Measurements from ENCODE around the gene ZNF610. TPM values are rescaled to one million over a fixed set of nuclear protein-coding genes. Genes with fewer than 3 reads are reported as not detected.

The ZNF610 gene
- total and polyA plus RNA-seq, 5 donors from 2014 or later, result 0.37 to 3.6 (median 1.8) TPM; not detected in 1

DNA sequence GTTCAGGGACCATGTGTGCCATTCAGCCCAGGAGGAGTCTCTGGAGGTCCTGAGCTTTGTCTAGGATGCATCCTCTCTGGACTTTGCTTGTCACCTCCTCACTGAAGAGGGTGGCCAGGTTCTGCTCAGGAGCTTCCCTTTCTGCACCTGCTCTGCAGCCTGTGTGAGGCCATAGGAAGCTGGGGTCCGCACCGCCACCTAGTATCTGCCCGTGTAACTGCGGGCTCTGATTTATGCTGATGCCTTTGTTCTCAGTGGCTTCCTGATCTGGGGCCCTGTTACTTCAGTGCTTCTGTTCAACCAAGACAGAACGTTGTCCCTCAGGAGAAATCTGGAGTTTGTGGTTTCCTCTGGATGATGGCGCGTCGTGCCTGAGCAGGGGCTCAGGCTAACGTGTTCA lies 15.5 kb downstream of the ZNF610 start:
- no peak for ATAC-seq (ENCODE audit: low read depth in 2 of 2)
- peaks cover 0 to 43% (median 21%) of the 10 kb centered on the region in 7 donors for H3K9me3 Mint-ChIP-seq
- peaks cover 49% of the 10 kb centered on the region for H3K36me3 Mint-ChIP-seq

DNA sequence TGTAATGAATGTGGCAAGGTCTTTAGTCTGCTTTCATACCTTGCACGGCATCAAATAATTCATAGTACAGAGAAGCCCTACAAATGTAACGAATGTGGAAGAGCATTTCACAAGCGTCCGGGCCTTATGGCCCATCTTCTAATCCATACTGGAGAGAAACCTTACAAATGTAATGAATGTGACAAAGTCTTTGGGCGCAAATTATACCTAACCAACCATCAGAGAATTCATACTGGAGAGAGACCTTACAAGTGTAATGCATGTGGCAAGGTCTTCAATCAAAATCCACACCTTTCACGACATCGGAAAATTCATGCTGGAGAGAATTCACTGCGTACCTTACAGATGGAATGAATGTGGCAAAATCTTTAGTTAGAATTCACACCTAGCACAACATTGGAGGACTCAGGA lies 30.4 kb downstream of the ZNF610 start:
- H3K4me3 ChIP-seq (ENCODE audit: low read depth, low read length), result no peak overlapping the region
- no peak overlapping the region for H3K4me3 Mint-ChIP-seq
- peaks cover 55 to 84% of the 10 kb centered on the region in 2 experiments for H3K9me3 ChIP-seq (ENCODE audit: control insufficient read depth in 2 of 2, low read length in 2 of 2)
- ATAC-seq (ENCODE audit: low read depth in 2 of 2) (no peak), DNase-seq (no peak)
- peaks cover 32% of the 10 kb centered on the region for H3K36me3 Mint-ChIP-seq
- peaks cover 0 to 16% (median 9%) of the 10 kb centered on the region in 4 donors for H3K4me1 Mint-ChIP-seq
- H3K27me3 ChIP-seq (ENCODE audit: control insufficient read depth, insufficient read depth, low read length), result no peaks in the 10 kb centered on the region
- H3K27me3 Mint-ChIP-seq, result peaks cover 4% of the 10 kb centered on the region
- H3K27ac Mint-ChIP-seq, result no peak overlapping the region
- H3K9me3 Mint-ChIP-seq, result peaks cover 0 to 57% (median 38%) of the 10 kb centered on the region in 7 donors
- no peak overlapping the region for H3K27ac ChIP-seq (ENCODE audit: insufficient read depth, low read length, poor library complexity, severe bottlenecking)
- no peaks in the 10 kb centered on the region for H3K36me3 ChIP-seq (ENCODE audit: control insufficient read depth, insufficient read depth, low read length)
- peaks cover 7% of the 10 kb centered on the region for H3K4me1 ChIP-seq (ENCODE audit: control insufficient read depth, insufficient read depth, low read length, poor library complexity, severe bottlenecking)

More for the DNA sequence above, 15.5 kb downstream of the ZNF610 start:
- Mint-ChIP-seq H3K27me3 (no peaks in the 10 kb centered on the region), H3K4me1 (no peaks in the 10 kb centered on the region), H3K27ac (no peak overlapping the region), H3K4me3 (no peak overlapping the region)
- no peaks in the 10 kb centered on the region for H3K27me3 ChIP-seq (ENCODE audit: control insufficient read depth, insufficient read depth, low read length)
- no peak for DNase-seq
- H3K9me3 ChIP-seq (ENCODE audit: control insufficient read depth in 2 of 2, low read length in 2 of 2), result peaks cover 23 to 42% of the 10 kb centered on the region in 2 experiments
- no peaks in the 10 kb centered on the region for H3K4me1 ChIP-seq (ENCODE audit: control insufficient read depth, insufficient read depth, low read length, poor library complexity, severe bottlenecking)
- peaks cover 14% of the 10 kb centered on the region for H3K36me3 ChIP-seq (ENCODE audit: control insufficient read depth, insufficient read depth, low read length)
- H3K4me3 ChIP-seq (ENCODE audit: low read depth, low read length), result no peak overlapping the region
- H3K27ac ChIP-seq (ENCODE audit: insufficient read depth, low read length, poor library complexity, severe bottlenecking), result no peak overlapping the region

DNA sequence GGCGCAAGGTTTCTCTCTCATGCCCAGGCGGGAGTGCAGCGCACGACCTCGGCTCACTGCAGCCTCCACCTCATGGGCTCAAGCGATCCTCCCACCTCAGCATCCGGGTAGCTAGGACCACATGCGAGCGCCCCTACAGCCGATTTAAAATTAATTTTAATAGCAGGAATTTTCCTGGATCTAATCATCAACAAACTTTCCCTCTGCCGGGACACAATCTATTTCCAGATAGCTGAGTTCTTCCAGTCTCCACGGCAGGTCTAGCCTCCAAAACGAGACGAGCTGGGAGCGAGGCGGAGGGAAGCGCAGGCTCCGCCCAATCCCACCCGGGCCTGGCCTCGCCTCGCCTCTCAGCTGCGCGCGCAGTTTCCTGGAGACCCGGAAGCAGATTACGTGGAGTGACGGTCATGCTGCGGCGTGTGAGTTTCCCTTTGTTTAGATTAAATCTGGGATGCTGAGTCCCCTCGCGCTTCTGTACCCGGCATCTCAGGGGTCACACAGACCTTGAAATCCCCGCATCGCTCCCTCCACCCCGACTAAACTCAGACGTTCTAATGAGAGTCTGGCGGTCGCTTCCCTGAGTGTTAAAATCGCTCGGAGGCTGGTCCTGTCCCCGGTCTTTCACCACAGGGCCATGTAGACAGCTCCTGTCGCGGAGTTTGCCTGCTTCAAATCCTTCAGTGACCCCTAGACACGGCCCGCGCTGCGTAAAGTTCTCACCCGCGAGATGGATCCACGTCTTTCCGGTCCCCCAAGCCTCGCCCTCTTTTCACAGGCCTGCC lies 33.7 kb downstream of the ZNF610 start, which contains the start of gene ZNF880:
Gene ZNF880, plus strand, starts transcription at position 365 of the 782 bp plus-strand sequence. Its CDS starts 43 bp downstream, at position 408.
- Mint-ChIP-seq H3K9me3 (peaks cover 0 to 63% (median 42%) of the 10 kb centered on the region in 7 donors), H3K27ac (peak within 1 kb of the TSS; percentile 97 to 98 (median 98)), H3K4me3 (peak within 1 kb of the TSS; percentile 93 to 98 (median 94)), H3K36me3 (peaks cover 39% of the 10 kb centered on the region), H3K4me1 (peaks cover 0 to 18% (median 9%) of the 10 kb centered on the region in 4 donors), H3K27me3 (peaks cover 4% of the 10 kb centered on the region)
- peak; percentile 74 to 91 (median 86) for DNase-seq
- H3K4me1 ChIP-seq (ENCODE audit: control insufficient read depth, insufficient read depth, low read length, poor library complexity, severe bottlenecking), result peaks cover 7% of the 10 kb centered on the region
- H3K27me3 ChIP-seq (ENCODE audit: control insufficient read depth, insufficient read depth, low read length), result no peaks in the 10 kb centered on the region
- peaks cover 41 to 81% of the 10 kb centered on the region in 2 experiments for H3K9me3 ChIP-seq (ENCODE audit: control insufficient read depth in 2 of 2, low read length in 2 of 2)
- peaks cover 15% of the 10 kb centered on the region for H3K36me3 ChIP-seq (ENCODE audit: control insufficient read depth, insufficient read depth, low read length)
- peak within 1 kb of the TSS; percentile 96 for H3K27ac ChIP-seq (ENCODE audit: insufficient read depth, low read length, poor library complexity, severe bottlenecking)
- peak within 1 kb of the TSS; percentile 84 for H3K4me3 ChIP-seq (ENCODE audit: low read depth, low read length)
- ATAC-seq (ENCODE audit: low read depth in 2 of 2), result peak; percentile 93 to 95

DNA sequence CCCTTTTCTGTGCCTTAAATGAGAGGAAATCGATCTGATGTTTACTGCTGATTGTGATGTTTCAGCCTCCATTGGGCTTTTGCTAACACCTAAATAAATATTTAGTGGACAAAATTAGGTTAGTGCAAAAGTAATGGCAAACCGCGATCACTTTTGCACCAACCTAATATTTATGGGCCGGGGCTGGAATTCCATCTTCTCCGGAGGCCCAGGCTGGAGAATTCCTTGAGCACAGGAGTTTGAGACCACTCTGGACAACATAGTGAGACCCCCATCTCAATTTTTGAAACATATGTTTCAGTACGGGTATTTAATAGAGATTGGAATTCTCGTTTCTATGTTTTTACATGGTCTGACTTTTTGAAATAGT lies 34.3 kb downstream of the ZNF610 start:
- peaks cover 0 to 63% (median 41%) of the 10 kb centered on the region in 7 donors for H3K9me3 Mint-ChIP-seq

DNA sequence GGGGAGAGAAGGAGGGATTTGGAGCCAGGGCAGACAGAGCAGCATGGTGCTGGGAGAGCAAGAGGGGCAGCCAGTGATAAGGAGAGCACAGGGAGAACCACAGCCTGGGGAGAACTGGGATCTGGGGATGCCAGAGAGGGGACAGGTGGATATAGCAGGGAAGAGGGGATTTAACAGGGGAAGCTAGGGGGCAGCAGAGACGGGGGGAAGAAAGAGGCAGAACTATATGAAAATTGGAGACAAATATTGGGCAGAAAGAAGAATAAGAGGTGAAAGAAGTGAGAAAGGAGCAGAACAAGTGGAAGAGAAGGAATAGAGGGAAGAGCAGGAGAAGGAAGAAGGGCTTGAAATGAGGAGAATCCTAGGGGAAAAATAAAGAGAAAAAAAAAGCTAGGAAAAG lies 55.1 kb downstream of the ZNF610 start:
- Histone ChIP-seq H3K4me1 (ENCODE audit: control insufficient read depth, insufficient read depth, low read length, poor library complexity, severe bottlenecking) (no peaks in the 10 kb centered on the region), H3K27me3 (ENCODE audit: control insufficient read depth, insufficient read depth, low read length) (no peaks in the 10 kb centered on the region), H3K9me3 (ENCODE audit: control insufficient read depth in 2 of 2, low read length in 2 of 2) (peaks cover 37 to 90% of the 10 kb centered on the region in 2 experiments), H3K4me3 (ENCODE audit: low read depth, low read length) (no peak overlapping the region), H3K36me3 (ENCODE audit: control insufficient read depth, insufficient read depth, low read length) (peaks cover 4% of the 10 kb centered on the region), H3K27ac (ENCODE audit: insufficient read depth, low read length, poor library complexity, severe bottlenecking) (no peak overlapping the region)
- no peak overlapping the region for H3K27ac Mint-ChIP-seq
- ATAC-seq (ENCODE audit: low read depth in 2 of 2) (no peak), DNase-seq (no peak)
- peaks cover 4 to 76% (median 31%) of the 10 kb centered on the region in 7 donors for H3K9me3 Mint-ChIP-seq
- H3K27me3 Mint-ChIP-seq, result no peaks in the 10 kb centered on the region
- peak overlapping the region in 1 of 4 donors; percentile 60 for H3K4me3 Mint-ChIP-seq
- H3K36me3 Mint-ChIP-seq, result peaks cover 20% of the 10 kb centered on the region
- no peaks in the 10 kb centered on the region for H3K4me1 Mint-ChIP-seq

More for the DNA sequence above, 34.3 kb downstream of the ZNF610 start:
- DNase-seq (no peak), ATAC-seq (ENCODE audit: low read depth in 2 of 2) (no peak)
- Histone ChIP-seq H3K4me3 (ENCODE audit: low read depth, low read length) (peak overlapping the region; percentile 84), H3K27me3 (ENCODE audit: control insufficient read depth, insufficient read depth, low read length) (no peaks in the 10 kb centered on the region), H3K9me3 (ENCODE audit: control insufficient read depth in 2 of 2, low read length in 2 of 2) (peaks cover 37 to 81% of the 10 kb centered on the region in 2 experiments), H3K36me3 (ENCODE audit: control insufficient read depth, insufficient read depth, low read length) (peaks cover 20% of the 10 kb centered on the region), H3K27ac (ENCODE audit: insufficient read depth, low read length, poor library complexity, severe bottlenecking) (peak overlapping the region; percentile 96), H3K4me1 (ENCODE audit: control insufficient read depth, insufficient read depth, low read length, poor library complexity, severe bottlenecking) (peaks cover 7% of the 10 kb centered on the region)
- Mint-ChIP-seq H3K27ac (peak overlapping the region; percentile 97 to 98 (median 98)), H3K36me3 (peaks cover 42% of the 10 kb centered on the region), H3K4me1 (peaks cover 0 to 18% (median 9%) of the 10 kb centered on the region in 4 donors), H3K4me3 (peak overlapping the region; percentile 93 to 98 (median 94)), H3K27me3 (peaks cover 4% of the 10 kb centered on the region)

DNA sequence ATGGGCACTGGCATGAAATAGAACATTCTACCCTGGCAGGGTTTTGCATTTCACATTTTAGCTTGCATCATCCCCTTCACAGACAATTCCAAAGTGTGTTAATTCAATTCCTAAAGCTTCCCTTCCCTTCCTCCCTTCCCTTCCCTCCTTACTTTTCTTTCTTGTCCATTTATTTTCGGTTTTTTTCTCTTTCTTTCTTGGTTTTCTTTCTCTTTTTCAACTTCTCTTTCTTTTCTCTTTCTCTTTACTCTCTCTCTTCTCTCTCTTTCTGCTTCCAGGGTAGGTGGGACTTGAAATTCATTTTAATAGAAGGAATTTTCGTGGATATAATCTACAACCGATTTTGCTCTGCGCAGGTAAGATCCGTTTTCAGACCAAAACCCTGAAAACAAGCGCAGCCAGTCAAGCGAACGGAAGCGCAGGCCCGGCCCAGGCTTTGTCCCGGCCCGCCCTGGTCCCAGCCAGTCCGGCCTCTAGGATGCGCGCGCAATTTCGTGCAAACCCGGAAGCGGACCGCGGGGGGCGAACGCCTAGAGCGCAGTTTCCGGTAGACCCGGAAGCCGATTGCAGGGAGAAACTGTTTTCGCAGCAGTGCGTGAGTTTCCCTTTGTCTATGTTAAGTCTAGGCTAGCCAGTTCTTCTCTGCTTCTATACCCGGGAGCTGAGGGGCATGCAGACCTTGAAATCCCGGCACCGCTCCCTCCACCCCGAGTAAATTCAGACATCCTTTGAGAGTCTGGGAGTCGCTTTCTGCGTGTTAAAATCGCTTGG lies 61.5 kb downstream of the ZNF610 start, which contains the start of gene ZNF528:
Gene ZNF528, plus strand, starts transcription at position 540 of the 771 bp plus-strand sequence. CDS start 4,165 bp downstream, outside the sequence.
- peaks cover 58% of the 10 kb centered on the region for H3K36me3 Mint-ChIP-seq
- H3K4me1 ChIP-seq (ENCODE audit: control insufficient read depth, insufficient read depth, low read length, poor library complexity, severe bottlenecking), result peaks cover 15% of the 10 kb centered on the region
- H3K9me3 Mint-ChIP-seq, result peaks cover 0 to 75% (median 22%) of the 10 kb centered on the region in 7 donors
- H3K4me1 Mint-ChIP-seq, result peaks cover 5 to 24% (median 12%) of the 10 kb centered on the region in 4 donors
- H3K27ac ChIP-seq (ENCODE audit: insufficient read depth, low read length, poor library complexity, severe bottlenecking), result peak within 1 kb of the TSS; percentile 67
- peaks cover 26% of the 10 kb centered on the region for H3K36me3 ChIP-seq (ENCODE audit: control insufficient read depth, insufficient read depth, low read length)
- H3K27ac Mint-ChIP-seq, result peak within 1 kb of the TSS; percentile 94 to 97 (median 94)
- ATAC-seq (ENCODE audit: low read depth in 2 of 2) (peak; percentile 92 to 96), DNase-seq (peak; percentile 75 to 96 (median 86))
- H3K27me3 ChIP-seq (ENCODE audit: control insufficient read depth, insufficient read depth, low read length), result no peaks in the 10 kb centered on the region
- H3K27me3 Mint-ChIP-seq, result no peaks in the 10 kb centered on the region
- peaks cover 17 to 71% of the 10 kb centered on the region in 2 experiments for H3K9me3 ChIP-seq (ENCODE audit: control insufficient read depth in 2 of 2, low read length in 2 of 2)
- peak within 1 kb of the TSS; percentile 92 for H3K4me3 ChIP-seq (ENCODE audit: low read depth, low read length)
- H3K4me3 Mint-ChIP-seq, result peak within 1 kb of the TSS; percentile 91 to 96 (median 94)

DNA sequence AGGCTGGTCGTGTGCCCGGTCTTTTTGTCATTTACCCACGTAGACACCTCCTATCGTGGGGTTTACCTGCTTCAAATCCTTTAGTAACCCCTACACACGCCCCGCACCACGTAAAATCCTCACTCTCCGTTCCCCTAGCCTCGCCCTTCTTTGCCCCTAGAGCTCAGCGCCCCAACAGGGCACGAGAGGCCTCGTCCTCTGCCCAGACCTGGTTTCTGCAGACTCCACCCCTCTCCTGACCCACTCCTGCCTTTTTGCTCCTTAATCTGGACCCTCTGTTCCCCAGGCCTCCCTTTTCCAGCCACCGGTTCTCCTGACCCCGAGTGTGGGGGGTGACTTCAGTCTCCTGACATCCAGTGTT lies 62.0 kb downstream of the ZNF610 start:
- H3K27me3 ChIP-seq (ENCODE audit: control insufficient read depth, insufficient read depth, low read length), result no peaks in the 10 kb centered on the region
- H3K9me3 Mint-ChIP-seq, result peaks cover 0 to 74% (median 21%) of the 10 kb centered on the region in 7 donors
- peak overlapping the region; percentile 92 for H3K4me3 ChIP-seq (ENCODE audit: low read depth, low read length)
- H3K4me1 ChIP-seq (ENCODE audit: control insufficient read depth, insufficient read depth, low read length, poor library complexity, severe bottlenecking), result peaks cover 15% of the 10 kb centered on the region
- H3K27ac Mint-ChIP-seq, result peak overlapping the region; percentile 94 to 97 (median 94)
- H3K36me3 ChIP-seq (ENCODE audit: control insufficient read depth, insufficient read depth, low read length), result peaks cover 32% of the 10 kb centered on the region
- no peak for DNase-seq
- ATAC-seq (ENCODE audit: low read depth in 2 of 2), result peak in 1 of 2 donors; percentile 21
- peaks cover 18 to 66% of the 10 kb centered on the region in 2 experiments for H3K9me3 ChIP-seq (ENCODE audit: control insufficient read depth in 2 of 2, low read length in 2 of 2)
- peaks cover 5 to 24% (median 12%) of the 10 kb centered on the region in 4 donors for H3K4me1 Mint-ChIP-seq
- peak overlapping the region; percentile 91 to 96 (median 94) for H3K4me3 Mint-ChIP-seq
- peak overlapping the region; percentile 67 for H3K27ac ChIP-seq (ENCODE audit: insufficient read depth, low read length, poor library complexity, severe bottlenecking)
- peaks cover 59% of the 10 kb centered on the region for H3K36me3 Mint-ChIP-seq
- H3K27me3 Mint-ChIP-seq, result no peaks in the 10 kb centered on the region

Data from CD4-positive, CD25-positive, alpha-beta regulatory T cell (primary cell).